Esophagus squamous epithelium (tissue), 4 donors: ENCODE data around the gene CEACAM16.

ENCODE experiments used
- CTCF ChIP-seq, 6 experiments: fragments of 450-650 bp in 4 of 6; fragments of 200-600 bp in 2 of 6; sonication (generic) in 2 of 6; IDR thresholded peaks; one replicate each; pipeline ENCODE4 v1.5.1; 2016 to 2019; ENCODE audit warnings: antibody characterized with exemption in 6 of 6, mild to moderate bottlenecking in 4 of 6, moderate library complexity in 4 of 6
- POLR2A ChIP-seq, 4 donors: fragments of 450-650 bp; IDR thresholded peaks; one replicate each; pipeline ENCODE4 v1.6.1; 2017; ENCODE audit warnings: antibody characterized with exemption in 4 of 4, mild to moderate bottlenecking in 4 of 4, moderate library complexity in 3 of 4

GRCh38 chr19:44749994-44750393 is 51.0 kb downstream of the CEACAM16 start:
- TF ChIP-seq CTCF (IDR thresholded peaks at IDR 0.05) (no peak), POLR2A (IDR thresholded peaks at IDR 0.05) (no peak)
